GM12878 (cell line): ENCODE results near the gene GRK1. TPM values are rescaled to one million over a fixed set of nuclear protein-coding genes. Genes with fewer than 3 reads are reported as not detected.

Experiments
- ATAC-seq: fragments of 200-7000 bp; cut with Tn5 transposase; 3 replicates; pipeline ENCODE4 v1.9.1; 2020; ENCODE audit warnings: mild to moderate bottlenecking, moderate library complexity
- BruUV-seq: library from RNA; stranded (reverse); fragments of 400-500 nt; replicated peaks from 2 replicates; lab custom pipeline; 2021; lab: Mats Ljungman, UMichigan
- CTCF ChIA-PET: fragments of 300-600 bp; sonication (Branson Sonifier 250); formaldehyde crosslinking; extraction: SDS; loops from one replicate; lab custom pipeline; 2021; ENCODE audit warnings: inconsistent platforms; lab: Yijun Ruan, JAX
- POLR2A ChIA-PET: fragments of 350-600 bp; formaldehyde crosslinking; extraction: SDS; loops from one replicate; lab custom pipeline; 2021; ENCODE audit warnings: inconsistent platforms; lab: Charles Lee
- RAD21 ChIA-PET: fragments of 300-600 bp; sonication (Branson Sonifier 250); formaldehyde crosslinking; loops from one replicate; lab custom pipeline; 2023; ENCODE audit warnings: antibody characterized with exemption; ENCODE audit not compliant: unreplicated experiment; lab: Charles Lee
- SMC1A ChIA-PET: fragments of 300-600 bp; sonication (Branson Sonifier 250); formaldehyde crosslinking; loops from one replicate; lab custom pipeline; 2023; ENCODE audit not compliant: unreplicated experiment, uncharacterized antibody; lab: Charles Lee
- DNase-seq: peaks from one replicate; pipeline ENCODE4 v3.0.0-alpha.2; 2011; ENCODE audit warnings: low read depth, low spot score
- FAIRE-seq: peaks from 3 replicates; lab custom pipeline; 2011; peaks lifted over from hg19 to GRCh38; lab: Jason Lieb, UNC
- H2AFZ ChIP-seq: 2 replicates; pipeline ENCODE4 v1.6.0; 2011; ENCODE audit warnings: low read depth, low read length, control low read depth; ENCODE audit not compliant: control insufficient read depth
- H3K27ac ChIP-seq: 2 replicates; pipeline ENCODE4 v1.5.1; 2011; ENCODE audit warnings: control low read depth; ENCODE audit not compliant: control insufficient read depth, insufficient read depth
- H3K27me3 ChIP-seq, 2 experiments: replicated peaks in 1 of 2; 2 replicates each; pipeline versions ENCODE4 v1.6.0 to v1.6.1; 2011; ENCODE audit warnings: low read length in 1 of 2; ENCODE audit not compliant: control insufficient read depth in 2 of 2, insufficient read depth in 2 of 2
- H3K36me3 ChIP-seq, 2 experiments: 2 replicates each; pipeline ENCODE4 v1.5.1; 2011; ENCODE audit warnings: low read length in 1 of 2; ENCODE audit not compliant: control insufficient read depth in 2 of 2, insufficient read depth in 2 of 2
- H3K4me1 ChIP-seq: 2 replicates; pipeline ENCODE4 v1.6.1; 2011; ENCODE audit warnings: mild to moderate bottlenecking, low read length, moderate library complexity, mixed read lengths; ENCODE audit not compliant: control insufficient read depth, insufficient read depth
- H3K4me2 ChIP-seq: 2 replicates; pipeline ENCODE4 v1.6.0; 2011; ENCODE audit warnings: control low read depth; ENCODE audit not compliant: control insufficient read depth, insufficient read depth
- H3K4me3 ChIP-seq: fragments of 200-600 bp; sonication (generic); 2 replicates; pipeline ENCODE4 v1.5.1; 2016
- H3K79me2 ChIP-seq: 2 replicates; pipeline ENCODE4 v1.6.0; 2011; ENCODE audit warnings: low read length; ENCODE audit not compliant: control insufficient read depth, insufficient read depth
- H3K9ac ChIP-seq: 2 replicates; pipeline ENCODE4 v1.8.0; 2011; ENCODE audit warnings: low read length, control low read depth, mixed read lengths; ENCODE audit not compliant: control insufficient read depth, insufficient read depth
- H3K9me3 ChIP-seq: replicated peaks from 3 replicates; pipeline ENCODE4 v1.5.1; 2011; ENCODE audit warnings: mild to moderate bottlenecking, low read length; ENCODE audit not compliant: control insufficient read depth, insufficient read depth
- H4K20me1 ChIP-seq: 2 replicates; pipeline ENCODE4 v1.6.0; 2011; ENCODE audit not compliant: control insufficient read depth, insufficient read depth
- EGR1 ChIP-seq, 2 experiments: IDR thresholded peaks; 1 replicate in 1 of 2; 2 replicates in 1 of 2; pipeline ENCODE4 v1.6.1; 2011 to 2012; ENCODE audit warnings: low read depth in 2 of 2, low read length in 2 of 2, borderline replicate concordance in 1 of 2, mild to moderate bottlenecking in 1 of 2, moderate library complexity in 1 of 2
- NR2C1 ChIP-seq: fragments of 450-650 bp; IDR thresholded peaks from 2 replicates; pipeline ENCODE4 v1.6.1; 2017; ENCODE audit warnings: antibody characterized with exemption, mild to moderate bottlenecking, moderate library complexity
- NRF1 ChIP-seq: conservative IDR thresholded peaks from 2 replicates; pipeline ENCODE4 v1.6.1; 2011; ENCODE audit warnings: mild to moderate bottlenecking, low read depth, low read length, improper control_type of control experiment
- RUNX3 ChIP-seq: IDR thresholded peaks from 2 replicates; pipeline ENCODE4 v1.6.1; 2012; ENCODE audit warnings: low read length, inconsistent platforms
- SMAD1 ChIP-seq: fragments of 450-650 bp; IDR thresholded peaks from 2 replicates; pipeline ENCODE4 v1.6.1; 2018; ENCODE audit warnings: mild to moderate bottlenecking, low read depth; ENCODE audit not compliant: partially characterized antibody
- SREBF2 ChIP-seq: IDR thresholded peaks from 2 replicates; pipeline ENCODE4 v1.6.1; 2012; ENCODE audit warnings: mild to moderate bottlenecking, low read length
- SRF ChIP-seq, 2 experiments: IDR thresholded peaks; 2 replicates each; pipeline ENCODE4 v1.6.1; 2011; ENCODE audit warnings: low read depth in 2 of 2, low read length in 2 of 2, mild to moderate bottlenecking in 1 of 2, moderate library complexity in 1 of 2
- STAT3 ChIP-seq: IDR thresholded peaks from 2 replicates; pipeline ENCODE4 v1.6.1; 2011; ENCODE audit warnings: low read depth, low read length, improper control_type of control experiment
- SUPT20H ChIP-seq: IDR thresholded peaks from 2 replicates; pipeline ENCODE4 v1.6.1; 2011; ENCODE audit warnings: low read depth, mild to moderate bottlenecking, low read length, moderate library complexity, borderline replicate concordance; ENCODE audit not compliant: control insufficient read depth
- ZNF207 ChIP-seq: fragments of 450-650 bp; IDR thresholded peaks from 2 replicates; pipeline ENCODE4 v1.6.1; 2014; ENCODE audit warnings: antibody characterized with exemption, mild to moderate bottlenecking, borderline replicate concordance
- ZSCAN29 ChIP-seq: fragments of 450-650 bp; IDR thresholded peaks from 2 replicates; pipeline ENCODE4 v1.6.1; 2017; ENCODE audit warnings: mild to moderate bottlenecking, moderate library complexity
- ZZZ3 ChIP-seq: IDR thresholded peaks from 2 replicates; pipeline ENCODE4 v1.6.1; 2011; ENCODE audit warnings: low read depth; ENCODE audit not compliant: control insufficient read depth, insufficient read length
- WGBS: methylation state at CpG from one replicate; pipeline ENCODE4 v1.1.6; 2016; ENCODE audit warnings: low lambda C conversion rate; ENCODE audit not compliant: insufficient replicate concordance, insufficient coverage; ENCODE audit errors: missing lambda C conversion rate; 5-methylcytosine and 5-hydroxymethylcytosine counted together
- in situ Hi-C: fragments of 300-500 bp; cut with MboI; formaldehyde crosslinking; loops from 9 replicates; pipeline ENCODE4 v1.14.3; 2018; ENCODE audit warnings: mixed read lengths
- intact Hi-C: fragments of 100-400 bp; cut with micrococcal nuclease; formaldehyde crosslinking; loops from one replicate; pipeline ENCODE4 v1.14.2; 2022; ENCODE audit not compliant: unreplicated experiment
- polyA plus RNA-seq, 11 experiments: library from polyadenylated mRNA; depleted of rRNA in 4 of 11; unstranded in 6 of 11; stranded (reverse) in 5 of 11; fragments of >200 nt; fragmentation: Nextera tagmentation in 4 of 11; fragmentation: Illumina TruSeq in 1 of 11; extraction: Ambion mirVana in 4 of 11; extraction: Trizol in 1 of 11; gene quantifications; 1 replicate in 1 of 11; 2 replicates in 10 of 11; pipeline versions ENCODE4 v1.2.1 to v1.2.3, GENCODE V29; 2011 to 2016; ENCODE audit warnings: inconsistent platforms in 2 of 11, missing spikeins in 2 of 11, low read depth in 1 of 11
- total RNA-seq, 4 experiments: library from RNA; depleted of rRNA in 3 of 4; stranded (reverse); fragments of >200 nt in 3 of 4; fragmentation: Illumina TruSeq in 1 of 4; extraction: Trizol in 1 of 4; gene quantifications; 2 replicates each; pipeline versions ENCODE4 v1.2.1 to v1.2.3, GENCODE V29; 2013 to 2021
- TF ChIP-seq, protein P1 (sequence below): IDR thresholded peaks from 2 replicates; pipeline ENCODE4 v1.6.1; 2012; ENCODE audit warnings: mild to moderate bottlenecking, low read depth, low read length
- TF ChIP-seq, protein P2 (sequence below): IDR thresholded peaks from 2 replicates; pipeline ENCODE4 v1.6.1; 2012; ENCODE audit warnings: low read depth, low read length, improper control_type of control experiment
- TF ChIP-seq, protein P3 (sequence below): IDR thresholded peaks from 2 replicates; pipeline ENCODE4 v1.6.1; 2012; ENCODE audit warnings: low read depth, low read length, improper control_type of control experiment

Gene GRK1
- total and polyA plus RNA-seq, 10 of the 15 experiments (the other 5 are each of a cell fraction or from before 2014, with no cell fraction given) = under 0.01 to 0.04 TPM; not detected in 8

DNA sequence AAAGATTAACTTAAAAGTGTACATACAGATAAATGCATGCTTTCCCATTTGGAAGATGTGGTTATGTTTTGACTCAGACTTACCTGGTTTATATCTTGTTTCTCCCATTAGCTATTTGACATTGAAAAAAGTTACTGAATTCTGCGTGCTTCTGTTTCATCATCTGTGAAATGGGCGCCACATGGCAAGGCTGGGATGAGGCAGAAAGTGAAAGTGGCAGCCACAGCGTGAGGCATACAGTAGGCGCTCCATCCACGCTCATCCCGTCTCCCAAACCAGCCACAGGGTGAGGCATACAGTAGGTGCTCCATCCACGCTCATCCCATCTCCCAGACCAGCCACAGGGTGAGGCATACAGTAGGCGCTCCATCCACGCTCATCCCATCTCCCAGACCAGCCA, 78.0 kb downstream of the GRK1 start:
- Histone ChIP-seq H3K9me3 (no peaks in the 10 kb centered on the region), H3K9ac (no peak overlapping the region), H3K27me3 (no peaks in the 10 kb centered on the region; a peak in 1 of 4 replicates), H3K79me2 (no peaks in the 10 kb centered on the region), H3K4me3 (no peak overlapping the region), H3K27ac (no peak overlapping the region), H2AFZ (no peak overlapping the region), H3K4me1 (no peaks in the 10 kb centered on the region), H4K20me1 (no peaks in the 10 kb centered on the region), H3K36me3 (no peaks in the 10 kb centered on the region), H3K4me2 (no peak overlapping the region)
- FAIRE-seq = no peak
- 53% methylated on average over 8 of the region's 9 CpGs for WGBS
- POLR2A ChIA-PET = no interaction called here
- DNase-seq = no peak
- RAD21 ChIA-PET = no interaction called here
- no peak for ATAC-seq
- intact Hi-C loops (no loop called here), in situ Hi-C loops (no loop called here)
- BruUV-seq = no TSS peak
- SMC1A ChIA-PET = no interaction called here
- CTCF ChIA-PET = no interaction called here
- no peak for TF ChIP-seq NR2C1
- no peak for TF ChIP-seq ZSCAN29
- TF ChIP-seq STAT3 = no peak
- TF ChIP-seq EGR1 (IDR thresholded peaks at IDR 0.05; ENCODE audit: borderline replicate concordance in 1 of 2, low read depth in 2 of 2, low read length in 2 of 2) = no peak
- TF ChIP-seq, protein P1, sequence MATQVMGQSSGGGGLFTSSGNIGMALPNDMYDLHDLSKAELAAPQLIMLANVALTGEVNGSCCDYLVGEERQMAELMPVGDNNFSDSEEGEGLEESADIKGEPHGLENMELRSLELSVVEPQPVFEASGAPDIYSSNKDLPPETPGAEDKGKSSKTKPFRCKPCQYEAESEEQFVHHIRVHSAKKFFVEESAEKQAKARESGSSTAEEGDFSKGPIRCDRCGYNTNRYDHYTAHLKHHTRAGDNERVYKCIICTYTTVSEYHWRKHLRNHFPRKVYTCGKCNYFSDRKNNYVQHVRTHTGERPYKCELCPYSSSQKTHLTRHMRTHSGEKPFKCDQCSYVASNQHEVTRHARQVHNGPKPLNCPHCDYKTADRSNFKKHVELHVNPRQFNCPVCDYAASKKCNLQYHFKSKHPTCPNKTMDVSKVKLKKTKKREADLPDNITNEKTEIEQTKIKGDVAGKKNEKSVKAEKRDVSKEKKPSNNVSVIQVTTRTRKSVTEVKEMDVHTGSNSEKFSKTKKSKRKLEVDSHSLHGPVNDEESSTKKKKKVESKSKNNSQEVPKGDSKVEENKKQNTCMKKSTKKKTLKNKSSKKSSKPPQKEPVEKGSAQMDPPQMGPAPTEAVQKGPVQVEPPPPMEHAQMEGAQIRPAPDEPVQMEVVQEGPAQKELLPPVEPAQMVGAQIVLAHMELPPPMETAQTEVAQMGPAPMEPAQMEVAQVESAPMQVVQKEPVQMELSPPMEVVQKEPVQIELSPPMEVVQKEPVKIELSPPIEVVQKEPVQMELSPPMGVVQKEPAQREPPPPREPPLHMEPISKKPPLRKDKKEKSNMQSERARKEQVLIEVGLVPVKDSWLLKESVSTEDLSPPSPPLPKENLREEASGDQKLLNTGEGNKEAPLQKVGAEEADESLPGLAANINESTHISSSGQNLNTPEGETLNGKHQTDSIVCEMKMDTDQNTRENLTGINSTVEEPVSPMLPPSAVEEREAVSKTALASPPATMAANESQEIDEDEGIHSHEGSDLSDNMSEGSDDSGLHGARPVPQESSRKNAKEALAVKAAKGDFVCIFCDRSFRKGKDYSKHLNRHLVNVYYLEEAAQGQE = no peak
- TF ChIP-seq, protein P2, sequence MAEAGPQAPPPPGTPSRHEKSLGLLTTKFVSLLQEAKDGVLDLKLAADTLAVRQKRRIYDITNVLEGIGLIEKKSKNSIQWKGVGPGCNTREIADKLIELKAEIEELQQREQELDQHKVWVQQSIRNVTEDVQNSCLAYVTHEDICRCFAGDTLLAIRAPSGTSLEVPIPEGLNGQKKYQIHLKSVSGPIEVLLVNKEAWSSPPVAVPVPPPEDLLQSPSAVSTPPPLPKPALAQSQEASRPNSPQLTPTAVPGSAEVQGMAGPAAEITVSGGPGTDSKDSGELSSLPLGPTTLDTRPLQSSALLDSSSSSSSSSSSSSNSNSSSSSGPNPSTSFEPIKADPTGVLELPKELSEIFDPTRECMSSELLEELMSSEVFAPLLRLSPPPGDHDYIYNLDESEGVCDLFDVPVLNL = no peak
- no peak for TF ChIP-seq NRF1
- TF ChIP-seq SREBF2 = no peak
- no peak for TF ChIP-seq ZNF207
- TF ChIP-seq SRF (IDR thresholded peaks at IDR 0.05; ENCODE audit: low read depth in 2 of 2, low read length in 2 of 2) = no peak
- TF ChIP-seq, protein P3, sequence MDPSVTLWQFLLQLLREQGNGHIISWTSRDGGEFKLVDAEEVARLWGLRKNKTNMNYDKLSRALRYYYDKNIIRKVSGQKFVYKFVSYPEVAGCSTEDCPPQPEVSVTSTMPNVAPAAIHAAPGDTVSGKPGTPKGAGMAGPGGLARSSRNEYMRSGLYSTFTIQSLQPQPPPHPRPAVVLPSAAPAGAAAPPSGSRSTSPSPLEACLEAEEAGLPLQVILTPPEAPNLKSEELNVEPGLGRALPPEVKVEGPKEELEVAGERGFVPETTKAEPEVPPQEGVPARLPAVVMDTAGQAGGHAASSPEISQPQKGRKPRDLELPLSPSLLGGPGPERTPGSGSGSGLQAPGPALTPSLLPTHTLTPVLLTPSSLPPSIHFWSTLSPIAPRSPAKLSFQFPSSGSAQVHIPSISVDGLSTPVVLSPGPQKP = no peak
- TF ChIP-seq SMAD1 = no peak
- TF ChIP-seq SUPT20H = no peak
- TF ChIP-seq ZZZ3 = no peak
- no peak for TF ChIP-seq RUNX3
